ENCODE data around the gene HTR1B.

HTR1B gene, protein sequence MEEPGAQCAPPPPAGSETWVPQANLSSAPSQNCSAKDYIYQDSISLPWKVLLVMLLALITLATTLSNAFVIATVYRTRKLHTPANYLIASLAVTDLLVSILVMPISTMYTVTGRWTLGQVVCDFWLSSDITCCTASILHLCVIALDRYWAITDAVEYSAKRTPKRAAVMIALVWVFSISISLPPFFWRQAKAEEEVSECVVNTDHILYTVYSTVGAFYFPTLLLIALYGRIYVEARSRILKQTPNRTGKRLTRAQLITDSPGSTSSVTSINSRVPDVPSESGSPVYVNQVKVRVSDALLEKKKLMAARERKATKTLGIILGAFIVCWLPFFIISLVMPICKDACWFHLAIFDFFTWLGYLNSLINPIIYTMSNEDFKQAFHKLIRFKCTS

DNA sequence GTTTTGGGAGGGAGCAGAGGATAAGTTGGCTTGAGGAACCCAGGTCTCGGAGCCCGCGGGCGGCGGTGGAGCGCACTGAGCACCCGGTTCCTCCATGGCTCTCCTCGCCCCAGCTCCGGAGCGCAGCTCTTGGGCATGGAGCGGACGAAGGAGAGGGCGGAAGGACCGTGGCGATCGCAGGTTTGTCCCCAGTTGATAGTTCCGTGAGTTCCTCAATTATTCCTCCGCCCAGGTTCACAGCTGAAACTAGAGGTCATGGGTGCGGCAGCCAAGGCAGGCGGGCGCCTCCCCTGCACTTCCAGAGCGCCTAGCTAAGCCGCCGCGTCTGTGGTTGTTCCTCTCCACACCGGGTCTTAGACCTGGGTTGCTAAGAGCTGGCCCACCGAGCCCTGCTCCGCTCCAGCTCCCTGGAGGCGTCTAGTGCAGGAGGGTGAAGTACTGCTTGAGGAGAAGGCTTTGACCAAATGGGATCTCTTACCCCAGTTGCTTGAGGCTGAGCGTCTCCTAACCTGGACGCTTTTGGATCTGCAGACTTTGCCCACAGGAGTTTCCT, at the start of gene HTR1B:
Gene HTR1B (minus strand): TSS at position 184 of the 553 bp plus-strand sequence. CDS start 88 bp downstream, at position 96.
- Histone ChIP-seq H3K27me3 (replicated peaks; ENCODE audit: control insufficient read depth, insufficient read depth, low read length) (peaks cover 39% of the 10 kb centered on the region), H3K9ac (ENCODE audit: low read length) (no peak within 1 kb of the TSS), H3K4me1 (ENCODE audit: control insufficient read depth, insufficient read depth, low read length) (peaks cover 5% of the 10 kb centered on the region), H3K9me3 (ENCODE audit: control insufficient read depth, low read length) (no peaks in the 10 kb centered on the region), H3K36me3 (ENCODE audit: control insufficient read depth, insufficient read depth, low read length, severe bottlenecking) (no peaks in the 10 kb centered on the region), H3K4me3 (ENCODE audit: low read length) (peak within 1 kb of the TSS; percentile 13)
- peak; percentile 50 for DNase-seq (ENCODE audit: low read depth)

DNA sequence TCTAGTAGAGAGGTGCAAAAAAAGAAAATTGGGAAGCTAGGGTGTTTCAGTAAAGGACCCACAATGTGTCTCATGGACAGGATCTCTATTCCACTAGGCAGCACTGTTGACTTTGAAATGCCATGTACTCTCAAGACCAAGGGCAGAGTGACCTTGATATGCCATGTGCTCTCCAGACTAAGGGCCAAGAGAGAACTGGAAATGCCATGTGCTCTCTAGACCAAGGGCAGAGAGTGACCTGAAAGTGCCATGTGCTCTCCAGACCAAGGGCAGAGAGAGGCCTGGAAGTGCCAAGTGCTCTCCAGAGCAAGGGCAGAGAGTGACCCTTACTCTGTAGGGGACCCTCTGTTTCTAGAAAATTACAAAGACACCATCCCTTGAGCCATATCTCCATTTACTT, 49.3 kb upstream of the HTR1B start:
- DNase-seq (ENCODE audit: low read depth) = no peak
- no peak overlapping the region for H3K9ac ChIP-seq (ENCODE audit: low read length)
- no peaks in the 10 kb centered on the region for H3K27me3 ChIP-seq (replicated peaks; ENCODE audit: control insufficient read depth, insufficient read depth, low read length)
- no peaks in the 10 kb centered on the region for H3K36me3 ChIP-seq (ENCODE audit: control insufficient read depth, insufficient read depth, low read length, severe bottlenecking)
- peaks cover 37% of the 10 kb centered on the region for H3K9me3 ChIP-seq (ENCODE audit: control insufficient read depth, low read length)
- H3K4me1 ChIP-seq (ENCODE audit: control insufficient read depth, insufficient read depth, low read length) = no peaks in the 10 kb centered on the region
- H3K4me3 ChIP-seq (ENCODE audit: low read length) = no peak overlapping the region

DNA sequence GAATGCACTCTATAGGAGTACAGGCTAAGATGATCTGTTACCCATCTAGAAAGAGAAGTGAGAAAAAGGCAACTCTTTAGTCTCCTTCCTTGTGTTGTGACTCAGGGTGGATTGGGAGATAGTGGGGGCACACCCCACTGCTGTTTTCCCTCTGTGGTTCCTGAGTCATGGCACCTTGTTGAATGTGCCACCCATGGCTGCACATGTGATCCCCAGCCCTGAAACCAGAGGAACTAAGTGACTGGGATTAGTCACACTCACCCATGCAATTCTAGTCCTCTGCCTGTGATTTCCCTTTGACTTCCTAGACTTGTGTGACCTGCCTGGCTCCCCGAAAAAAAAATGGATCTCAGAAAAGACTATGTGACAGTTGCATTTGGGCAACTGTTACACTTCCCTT, 48.6 kb upstream of the HTR1B start:
- H3K27me3 ChIP-seq (replicated peaks; ENCODE audit: control insufficient read depth, insufficient read depth, low read length) = no peaks in the 10 kb centered on the region
- no peaks in the 10 kb centered on the region for H3K36me3 ChIP-seq (ENCODE audit: control insufficient read depth, insufficient read depth, low read length, severe bottlenecking)
- no peaks in the 10 kb centered on the region for H3K4me1 ChIP-seq (ENCODE audit: control insufficient read depth, insufficient read depth, low read length)
- no peak overlapping the region for H3K9ac ChIP-seq (ENCODE audit: low read length)
- DNase-seq (ENCODE audit: low read depth) = no peak
- H3K4me3 ChIP-seq (ENCODE audit: low read length) = no peak overlapping the region
- peaks cover 37% of the 10 kb centered on the region for H3K9me3 ChIP-seq (ENCODE audit: control insufficient read depth, low read length)

DNA sequence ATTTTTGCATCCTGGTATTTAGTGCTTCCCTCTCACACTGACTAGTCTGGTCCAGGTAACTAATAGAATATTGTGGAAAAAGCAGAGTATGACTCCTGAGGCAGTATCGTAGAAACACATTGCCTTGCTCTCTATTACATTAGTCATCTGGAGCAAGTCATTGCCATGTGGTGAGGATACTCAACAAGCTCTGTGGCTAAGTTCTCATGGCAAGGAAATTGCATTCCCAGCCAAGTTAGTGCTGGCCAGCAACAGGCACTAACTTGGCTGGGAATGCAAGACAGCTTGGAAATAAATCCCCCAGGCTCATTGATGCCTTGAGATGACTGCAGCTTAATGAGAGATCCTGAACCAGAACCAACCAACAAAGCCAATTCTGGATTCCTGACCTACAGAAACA, 39.7 kb upstream of the HTR1B start:
- no peaks in the 10 kb centered on the region for H3K4me1 ChIP-seq (ENCODE audit: control insufficient read depth, insufficient read depth, low read length)
- H3K36me3 ChIP-seq (ENCODE audit: control insufficient read depth, insufficient read depth, low read length, severe bottlenecking) = no peaks in the 10 kb centered on the region
- no peaks in the 10 kb centered on the region for H3K9me3 ChIP-seq (ENCODE audit: control insufficient read depth, low read length)
- no peak overlapping the region for H3K4me3 ChIP-seq (ENCODE audit: low read length)
- H3K9ac ChIP-seq (ENCODE audit: low read length) = no peak overlapping the region
- no peaks in the 10 kb centered on the region for H3K27me3 ChIP-seq (replicated peaks; ENCODE audit: control insufficient read depth, insufficient read depth, low read length)
- DNase-seq (ENCODE audit: low read depth) = no peak

DNA sequence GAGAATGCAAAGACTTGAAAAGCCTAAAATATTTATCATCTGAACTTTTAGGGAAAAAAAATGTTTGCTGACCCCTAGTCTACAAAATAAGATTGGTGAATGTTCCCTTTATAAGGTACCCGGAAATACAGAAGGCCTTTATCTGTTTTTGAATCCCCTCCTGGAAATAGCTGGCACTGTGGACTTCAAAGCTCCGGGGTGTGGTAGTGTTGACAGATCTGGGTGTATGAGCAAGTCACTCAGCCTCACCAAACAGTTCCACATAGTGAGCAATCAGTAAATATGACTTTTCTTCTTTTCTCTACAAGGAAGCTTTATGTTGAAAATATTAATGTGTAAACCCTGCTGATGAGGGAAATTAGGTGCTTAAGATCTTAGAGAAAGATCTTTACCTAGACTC, 29.2 kb upstream of the HTR1B start:
- Histone ChIP-seq H3K4me1 (ENCODE audit: control insufficient read depth, insufficient read depth, low read length) (no peaks in the 10 kb centered on the region), H3K9ac (ENCODE audit: low read length) (no peak overlapping the region), H3K4me3 (ENCODE audit: low read length) (no peak overlapping the region), H3K27me3 (replicated peaks; ENCODE audit: control insufficient read depth, insufficient read depth, low read length) (no peaks in the 10 kb centered on the region), H3K9me3 (ENCODE audit: control insufficient read depth, low read length) (no peaks in the 10 kb centered on the region), H3K36me3 (ENCODE audit: control insufficient read depth, insufficient read depth, low read length, severe bottlenecking) (no peaks in the 10 kb centered on the region)
- DNase-seq (ENCODE audit: low read depth) = no peak

DNA sequence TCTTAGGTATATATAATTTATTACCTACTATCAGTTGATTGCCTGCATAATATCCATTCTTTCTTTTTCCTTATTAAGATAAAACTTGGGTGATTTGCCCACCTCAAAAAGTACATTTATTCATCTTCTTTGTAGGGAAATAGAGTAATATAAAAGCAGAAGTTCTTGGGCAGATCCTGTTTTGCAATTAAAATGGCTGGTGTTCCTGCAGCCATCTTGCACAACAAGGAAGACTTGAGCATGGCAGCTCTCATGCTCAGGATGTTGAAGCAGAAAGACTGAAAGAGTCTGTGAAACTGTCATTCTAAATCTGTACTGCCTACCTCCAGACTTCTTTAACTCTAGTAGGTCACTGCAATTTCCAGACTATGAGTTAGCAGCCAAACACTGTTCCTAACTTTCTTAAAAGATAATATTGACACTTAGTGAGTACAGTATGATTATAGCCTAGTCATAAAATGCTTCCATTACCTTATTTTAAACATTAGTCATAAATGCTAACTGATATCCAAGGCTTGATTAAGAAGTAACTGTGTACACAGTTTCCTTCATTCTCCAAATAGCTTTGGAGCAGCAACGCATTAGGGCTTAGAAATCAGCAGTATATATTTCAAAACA, 24.6 kb upstream of the HTR1B start:
- H3K36me3 ChIP-seq (ENCODE audit: control insufficient read depth, insufficient read depth, low read length, severe bottlenecking) = no peaks in the 10 kb centered on the region
- no peak overlapping the region for H3K9ac ChIP-seq (ENCODE audit: low read length)
- no peaks in the 10 kb centered on the region for H3K4me1 ChIP-seq (ENCODE audit: control insufficient read depth, insufficient read depth, low read length)
- no peak for DNase-seq (ENCODE audit: low read depth)
- H3K9me3 ChIP-seq (ENCODE audit: control insufficient read depth, low read length) = no peaks in the 10 kb centered on the region
- H3K4me3 ChIP-seq (ENCODE audit: low read length) = no peak overlapping the region
- no peaks in the 10 kb centered on the region for H3K27me3 ChIP-seq (replicated peaks; ENCODE audit: control insufficient read depth, insufficient read depth, low read length)

DNA sequence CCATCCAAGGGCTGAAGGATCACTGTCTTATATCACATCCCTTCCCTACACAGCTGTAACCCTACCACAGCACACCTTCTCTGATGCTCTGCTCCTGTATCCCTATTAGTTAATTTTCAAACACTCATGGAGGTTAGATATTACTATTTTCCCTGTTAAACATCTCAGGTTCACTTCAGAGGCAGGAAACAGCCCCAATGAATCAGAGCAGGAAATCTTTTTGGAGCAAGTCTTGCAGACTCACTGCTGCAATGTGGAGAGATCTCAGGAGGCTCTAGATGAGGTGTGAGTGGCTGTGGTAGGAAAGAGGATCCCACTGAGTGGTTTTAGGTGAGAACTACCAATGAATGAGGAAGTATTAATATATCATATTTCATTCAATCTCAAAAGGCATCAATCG, 19.7 kb upstream of the HTR1B start:
- Histone ChIP-seq H3K9me3 (ENCODE audit: control insufficient read depth, low read length) (no peaks in the 10 kb centered on the region), H3K27me3 (replicated peaks; ENCODE audit: control insufficient read depth, insufficient read depth, low read length) (no peaks in the 10 kb centered on the region), H3K4me3 (ENCODE audit: low read length) (no peak overlapping the region), H3K9ac (ENCODE audit: low read length) (no peak overlapping the region), H3K4me1 (ENCODE audit: control insufficient read depth, insufficient read depth, low read length) (no peaks in the 10 kb centered on the region), H3K36me3 (ENCODE audit: control insufficient read depth, insufficient read depth, low read length, severe bottlenecking) (no peaks in the 10 kb centered on the region)
- no peak for DNase-seq (ENCODE audit: low read depth)

DNA sequence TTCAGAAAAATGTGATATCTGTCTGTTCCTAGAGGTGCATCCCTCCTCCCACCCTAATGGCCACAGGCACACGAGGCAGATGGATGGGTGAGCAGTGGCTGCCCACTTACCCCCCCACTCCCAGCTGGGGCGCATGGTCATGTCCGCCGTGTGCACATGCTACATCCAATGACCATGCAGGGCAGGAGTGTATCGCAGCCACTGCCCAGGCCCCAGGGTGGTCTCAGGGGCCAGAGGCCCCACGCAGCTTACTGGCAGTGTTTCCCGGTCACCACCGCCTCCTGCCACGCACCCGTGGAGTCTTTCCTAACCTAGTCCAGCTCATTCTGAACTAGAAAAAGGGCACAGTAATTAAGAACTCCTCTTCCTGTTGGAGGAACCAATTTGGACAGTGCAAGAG, 11.7 kb upstream of the HTR1B start:
- no peak overlapping the region for H3K9ac ChIP-seq (ENCODE audit: low read length)
- H3K36me3 ChIP-seq (ENCODE audit: control insufficient read depth, insufficient read depth, low read length, severe bottlenecking) = no peaks in the 10 kb centered on the region
- no peak overlapping the region for H3K4me3 ChIP-seq (ENCODE audit: low read length)
- peaks cover 10% of the 10 kb centered on the region for H3K4me1 ChIP-seq (ENCODE audit: control insufficient read depth, insufficient read depth, low read length)
- H3K27me3 ChIP-seq (replicated peaks; ENCODE audit: control insufficient read depth, insufficient read depth, low read length) = no peaks in the 10 kb centered on the region
- DNase-seq (ENCODE audit: low read depth) = no peak
- H3K9me3 ChIP-seq (ENCODE audit: control insufficient read depth, low read length) = no peaks in the 10 kb centered on the region

DNA sequence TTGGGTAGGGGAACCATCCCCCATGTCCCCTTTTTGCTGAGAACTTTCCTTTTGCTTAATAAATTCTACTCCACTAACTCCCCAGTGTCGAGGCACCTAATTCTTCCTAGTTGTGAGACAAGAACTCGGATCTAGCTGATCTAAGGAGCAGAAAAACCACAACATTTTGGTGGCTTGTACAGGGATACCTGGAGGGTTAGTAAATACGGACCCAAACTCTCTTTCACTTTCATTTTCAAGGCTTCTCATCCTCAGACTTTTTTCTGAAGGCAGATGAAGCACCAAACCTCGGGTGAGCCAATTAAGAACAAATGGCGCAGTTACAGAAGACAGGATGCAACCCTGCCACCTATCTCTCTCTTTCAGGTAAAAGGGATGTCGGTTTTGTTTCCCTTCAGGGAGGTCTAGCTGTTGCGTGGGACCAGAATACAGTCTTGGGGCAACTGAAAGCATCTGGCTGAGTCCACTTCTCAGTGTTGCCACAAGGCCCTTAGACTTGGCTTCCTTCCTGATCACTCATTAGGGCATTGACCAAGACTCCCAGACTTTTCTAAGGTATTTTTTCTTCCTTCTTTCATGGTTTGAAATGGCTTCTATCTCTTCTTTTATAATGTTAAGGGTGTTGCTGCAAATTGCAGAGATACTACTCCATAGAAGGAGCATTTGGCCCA, 11.1 kb upstream of the HTR1B start:
- Histone ChIP-seq H3K9me3 (ENCODE audit: control insufficient read depth, low read length) (no peaks in the 10 kb centered on the region), H3K4me3 (ENCODE audit: low read length) (no peak overlapping the region), H3K27me3 (replicated peaks; ENCODE audit: control insufficient read depth, insufficient read depth, low read length) (no peaks in the 10 kb centered on the region), H3K4me1 (ENCODE audit: control insufficient read depth, insufficient read depth, low read length) (peaks cover 10% of the 10 kb centered on the region), H3K36me3 (ENCODE audit: control insufficient read depth, insufficient read depth, low read length, severe bottlenecking) (no peaks in the 10 kb centered on the region), H3K9ac (ENCODE audit: low read length) (no peak overlapping the region)
- DNase-seq (ENCODE audit: low read depth) = no peak

DNA sequence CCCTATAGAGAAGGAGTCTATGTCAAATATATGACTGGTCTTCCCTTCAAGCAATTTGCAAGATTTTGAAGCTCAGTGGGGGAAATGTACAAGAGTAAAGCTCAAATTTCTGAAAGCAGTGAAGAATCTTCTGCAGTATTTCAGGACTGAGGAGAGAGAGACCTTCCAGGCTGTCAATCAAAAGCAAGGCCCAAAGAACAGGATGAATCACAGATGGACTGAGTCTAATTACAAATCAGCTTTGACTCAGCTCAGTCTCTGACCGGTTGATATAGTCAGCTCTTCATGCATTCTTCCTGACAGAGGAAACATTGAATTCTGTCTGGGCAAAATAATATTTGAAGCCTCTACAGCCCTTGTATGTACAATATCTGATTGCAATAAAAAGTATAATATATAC, 7.7 kb upstream of the HTR1B start:
- Histone ChIP-seq H3K36me3 (ENCODE audit: control insufficient read depth, insufficient read depth, low read length, severe bottlenecking) (no peaks in the 10 kb centered on the region), H3K9ac (ENCODE audit: low read length) (no peak overlapping the region), H3K4me3 (ENCODE audit: low read length) (no peak overlapping the region), H3K9me3 (ENCODE audit: control insufficient read depth, low read length) (no peaks in the 10 kb centered on the region), H3K27me3 (replicated peaks; ENCODE audit: control insufficient read depth, insufficient read depth, low read length) (no peaks in the 10 kb centered on the region), H3K4me1 (ENCODE audit: control insufficient read depth, insufficient read depth, low read length) (peaks cover 15% of the 10 kb centered on the region)
- DNase-seq (ENCODE audit: low read depth) = no peak

DNA sequence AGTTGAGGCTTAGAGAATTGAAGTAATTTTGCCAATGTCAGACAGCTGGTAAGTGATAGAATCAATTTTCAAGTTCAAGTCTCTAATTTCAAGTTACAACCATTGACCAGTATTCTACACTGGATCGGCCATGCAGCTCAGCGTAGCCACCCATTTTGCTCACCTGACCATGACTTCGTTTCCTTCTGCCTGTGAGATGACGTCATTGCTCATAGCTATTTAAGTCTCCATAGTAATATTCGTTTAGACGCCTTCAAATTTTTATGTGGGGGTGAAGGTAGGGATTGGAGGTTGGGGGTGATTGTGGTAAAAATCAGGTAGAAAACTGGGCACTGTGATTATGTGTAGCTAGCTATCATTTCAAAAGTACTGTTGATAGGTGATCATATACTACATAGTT, 5.6 kb upstream of the HTR1B start:
- Histone ChIP-seq H3K9ac (ENCODE audit: low read length) (no peak overlapping the region), H3K9me3 (ENCODE audit: control insufficient read depth, low read length) (no peaks in the 10 kb centered on the region), H3K27me3 (replicated peaks; ENCODE audit: control insufficient read depth, insufficient read depth, low read length) (peaks cover 17% of the 10 kb centered on the region), H3K36me3 (ENCODE audit: control insufficient read depth, insufficient read depth, low read length, severe bottlenecking) (no peaks in the 10 kb centered on the region), H3K4me3 (ENCODE audit: low read length) (no peak overlapping the region), H3K4me1 (ENCODE audit: control insufficient read depth, insufficient read depth, low read length) (peaks cover 15% of the 10 kb centered on the region)
- DNase-seq (ENCODE audit: low read depth) = no peak

Measured in adipocyte (in vitro differentiated cells).